Choroid plexus epithelial cell (primary cell): ENCODE data around the gene SRRM4.
A peak's percentile ranks its signal among the peaks of the same experiment; 100 is the strongest.

ENCODE experiments used
- DNase-seq: peaks from one replicate; pipeline ENCODE4 v3.0.0-alpha.2; 2010; ENCODE audit warnings: low read depth
- H3K4me3 ChIP-seq: 2 replicates; pipeline ENCODE4 v1.5.1; 2011; ENCODE audit warnings: low read depth, mild to moderate bottlenecking, control low read depth, low read length, moderate library complexity
- CTCF ChIP-seq: conservative IDR thresholded peaks from 2 replicates; pipeline ENCODE4 v1.5.1; 2011; ENCODE audit warnings: low read depth, mild to moderate bottlenecking, control low read depth, inconsistent platforms, low read length, moderate library complexity

Gene SRRM4

GRCh38 chr12:119178544-119179334, 197.4 kb downstream of the SRRM4 start, which contains the start of gene HSPB8:
TSS of gene HSPB8 (plus strand) at chr12:119178931. CDS start at chr12:119179313, 382 bp downstream.
- no peak for TF ChIP-seq CTCF
- H3K4me3 ChIP-seq, result peak within 1 kb of the TSS; percentile 45
- peak; percentile 79 for DNase-seq

GRCh38 chr12:119179335-119180021, 198.1 kb downstream of the SRRM4 start:
- H3K4me3 ChIP-seq, result peak overlapping the region; percentile 45
- peak; percentile 16 for DNase-seq
- no peak for TF ChIP-seq CTCF

GRCh38 chr12:119180380-119181040, 199.2 kb downstream of the SRRM4 start:
- TF ChIP-seq CTCF, result no peak
- peak overlapping the region; percentile 45 for H3K4me3 ChIP-seq
- peak; percentile 44 for DNase-seq

GRCh38 chr12:119181202-119181601, 199.9 kb downstream of the SRRM4 start:
- no peak for TF ChIP-seq CTCF
- DNase-seq, result no peak
- peak overlapping the region; percentile 11 for H3K4me3 ChIP-seq

GRCh38 chr12:119181944-119182343, 200.6 kb downstream of the SRRM4 start:
- no peak overlapping the region for H3K4me3 ChIP-seq
- TF ChIP-seq CTCF, result no peak

GRCh38 chr12:119182701-119183493, 201.6 kb downstream of the SRRM4 start:
- no peak overlapping the region for H3K4me3 ChIP-seq
- TF ChIP-seq CTCF, result no peak
- peak; percentile 29 for DNase-seq

More at GRCh38 chr12:119181944-119182343, 200.6 kb downstream of the SRRM4 start:
- DNase-seq, result no peak
